ENCODE measurements around the gene RXFP3.

- no peak for TF ChIP-seq CTCF (IDR thresholded peaks at IDR 0.05; ENCODE audit: low read length)
- no peak for TF ChIP-seq EZH2 (optimal IDR thresholded peaks at IDR 0.05; ENCODE audit: low read depth, low read length)
These were observed 43.8 kb downstream of the RXFP3 start for GRCh38 chr5:33980030-33980429.
